Prostate gland (tissue), 2 donors: ENCODE measurements around the gene SCN1B.

Experiments
- POLR2A ChIP-seq: fragments of 450-650 bp; IDR thresholded peaks from one replicate; pipeline ENCODE4 v1.6.1; 2016; ENCODE audit warnings: antibody characterized with exemption, mild to moderate bottlenecking
- POLR2AphosphoS5 ChIP-seq: sonication (generic); formaldehyde crosslinking; IDR thresholded peaks from one replicate; pipeline ENCODE4 v1.6.1; 2017; ENCODE audit warnings: antibody characterized with exemption
- TF ChIP-seq, protein P1 (sequence below), 4 experiments: fragments of 200-600 bp in 2 of 4; fragments of 450-650 bp in 2 of 4; sonication (generic) in 2 of 4; IDR thresholded peaks; 1 replicate in 3 of 4; 2 replicates in 1 of 4; pipeline ENCODE4 v1.5.1; 2016 to 2019; ENCODE audit warnings: antibody characterized with exemption in 4 of 4, mild to moderate bottlenecking in 2 of 4, moderate library complexity in 2 of 4

DNA sequence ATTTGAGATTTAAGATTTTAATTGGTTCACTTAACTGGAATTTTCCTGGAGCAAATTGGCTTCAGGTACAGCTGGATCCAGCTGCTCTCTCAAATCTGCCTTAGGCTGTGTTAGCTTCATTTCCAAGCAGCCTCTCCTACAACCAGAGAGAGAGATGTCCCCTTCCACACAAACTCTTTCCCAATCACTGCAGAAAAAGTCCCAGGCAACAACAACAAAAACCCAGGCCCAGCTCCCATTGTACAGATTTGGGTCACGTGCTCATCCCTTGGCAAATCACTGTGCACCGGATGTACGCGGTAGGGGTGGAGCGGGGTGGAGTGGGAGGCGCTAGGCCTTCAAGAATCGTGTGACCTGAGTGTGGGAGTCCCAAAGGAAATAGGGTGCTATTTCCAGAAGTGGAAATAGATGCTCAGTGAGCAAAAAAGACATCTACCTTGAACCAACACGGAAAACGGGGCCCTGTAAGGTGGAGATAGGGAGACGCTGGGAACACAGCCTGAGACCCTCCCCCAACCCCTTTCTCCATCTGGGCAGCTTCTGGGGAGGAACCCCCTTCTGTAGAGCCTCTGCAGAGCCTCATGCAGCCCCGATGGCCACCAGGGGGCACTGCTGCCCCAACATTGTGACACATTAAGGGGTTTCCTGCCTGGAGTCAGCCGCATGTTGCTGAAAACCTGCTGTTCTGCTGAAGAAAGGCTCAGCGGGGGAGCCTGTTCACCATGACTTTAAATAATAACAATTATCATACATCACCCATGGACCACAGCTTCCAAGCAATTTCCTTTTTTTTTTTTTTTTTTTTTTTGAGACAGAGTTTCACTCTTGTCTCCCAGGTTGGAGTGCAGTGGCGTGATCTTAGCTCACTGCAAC, 36.7 kb downstream of the SCN1B start:
- TF ChIP-seq POLR2A (no peak), POLR2AphosphoS5 (peak; percentile 52)
- TF ChIP-seq, protein P1, sequence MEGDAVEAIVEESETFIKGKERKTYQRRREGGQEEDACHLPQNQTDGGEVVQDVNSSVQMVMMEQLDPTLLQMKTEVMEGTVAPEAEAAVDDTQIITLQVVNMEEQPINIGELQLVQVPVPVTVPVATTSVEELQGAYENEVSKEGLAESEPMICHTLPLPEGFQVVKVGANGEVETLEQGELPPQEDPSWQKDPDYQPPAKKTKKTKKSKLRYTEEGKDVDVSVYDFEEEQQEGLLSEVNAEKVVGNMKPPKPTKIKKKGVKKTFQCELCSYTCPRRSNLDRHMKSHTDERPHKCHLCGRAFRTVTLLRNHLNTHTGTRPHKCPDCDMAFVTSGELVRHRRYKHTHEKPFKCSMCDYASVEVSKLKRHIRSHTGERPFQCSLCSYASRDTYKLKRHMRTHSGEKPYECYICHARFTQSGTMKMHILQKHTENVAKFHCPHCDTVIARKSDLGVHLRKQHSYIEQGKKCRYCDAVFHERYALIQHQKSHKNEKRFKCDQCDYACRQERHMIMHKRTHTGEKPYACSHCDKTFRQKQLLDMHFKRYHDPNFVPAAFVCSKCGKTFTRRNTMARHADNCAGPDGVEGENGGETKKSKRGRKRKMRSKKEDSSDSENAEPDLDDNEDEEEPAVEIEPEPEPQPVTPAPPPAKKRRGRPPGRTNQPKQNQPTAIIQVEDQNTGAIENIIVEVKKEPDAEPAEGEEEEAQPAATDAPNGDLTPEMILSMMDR (IDR thresholded peaks at IDR 0.05), result peak; percentile 84 to 89 (median 86)
